ENCODE measurements around the gene PLA2G12B. TPM values are rescaled to one million over a fixed set of nuclear protein-coding genes. Genes with fewer than 3 reads are reported as not detected.

PLA2G12B gene
- total RNA-seq, 4 donors from 2014 or later = not detected

DNA sequence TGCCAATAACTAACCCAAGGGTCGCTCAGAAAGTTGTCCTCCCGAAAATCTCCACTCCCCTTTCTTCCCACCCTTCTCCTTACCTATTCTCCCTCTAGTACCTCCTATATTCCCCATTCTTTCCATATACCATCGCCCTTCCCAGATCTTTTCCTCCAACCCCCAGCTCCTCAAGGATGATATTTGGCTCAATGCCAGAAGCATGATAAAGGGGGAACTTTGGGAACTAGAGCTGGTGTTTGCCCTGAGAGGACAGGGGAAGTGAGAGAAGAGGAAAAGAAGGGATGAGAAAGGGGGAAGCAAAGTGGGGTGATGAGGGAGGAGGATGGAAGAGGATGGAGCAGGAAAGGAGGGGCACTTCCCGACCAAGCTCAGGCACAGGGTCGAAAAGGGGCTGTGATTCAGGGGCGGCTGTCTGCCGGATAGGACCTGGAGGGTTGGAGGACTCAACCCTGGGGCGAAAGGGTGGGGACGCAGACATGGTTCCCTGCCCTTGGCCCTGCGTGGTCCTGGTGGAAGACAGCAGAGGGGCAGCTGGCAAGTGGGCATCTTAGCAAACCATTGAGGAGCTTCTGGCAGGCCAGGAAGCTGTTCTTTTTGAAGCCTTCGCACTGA lies 59.3 kb downstream of the PLA2G12B start:
- DNase-seq (ENCODE audit: extremely low spot score) = no peak
- Histone ChIP-seq H3K36me3 (no peaks in the 10 kb centered on the region), H3K27ac (replicated peaks in 1 of 4) (no peak overlapping the region), H3K4me1 (no peaks in the 10 kb centered on the region), H3K27me3 (peaks cover 0 to 6% (median 0%) of the 10 kb centered on the region in 4 donors), H3K9me3 (no peaks in the 10 kb centered on the region), H3K4me3 (no peak overlapping the region)
- intact Hi-C loops (cut with DNase I) = no loop called here
- TF ChIP-seq POLR2A (IDR thresholded peaks at IDR 0.05; ENCODE audit: low read depth) = no peak
- TF ChIP-seq, protein P1, sequence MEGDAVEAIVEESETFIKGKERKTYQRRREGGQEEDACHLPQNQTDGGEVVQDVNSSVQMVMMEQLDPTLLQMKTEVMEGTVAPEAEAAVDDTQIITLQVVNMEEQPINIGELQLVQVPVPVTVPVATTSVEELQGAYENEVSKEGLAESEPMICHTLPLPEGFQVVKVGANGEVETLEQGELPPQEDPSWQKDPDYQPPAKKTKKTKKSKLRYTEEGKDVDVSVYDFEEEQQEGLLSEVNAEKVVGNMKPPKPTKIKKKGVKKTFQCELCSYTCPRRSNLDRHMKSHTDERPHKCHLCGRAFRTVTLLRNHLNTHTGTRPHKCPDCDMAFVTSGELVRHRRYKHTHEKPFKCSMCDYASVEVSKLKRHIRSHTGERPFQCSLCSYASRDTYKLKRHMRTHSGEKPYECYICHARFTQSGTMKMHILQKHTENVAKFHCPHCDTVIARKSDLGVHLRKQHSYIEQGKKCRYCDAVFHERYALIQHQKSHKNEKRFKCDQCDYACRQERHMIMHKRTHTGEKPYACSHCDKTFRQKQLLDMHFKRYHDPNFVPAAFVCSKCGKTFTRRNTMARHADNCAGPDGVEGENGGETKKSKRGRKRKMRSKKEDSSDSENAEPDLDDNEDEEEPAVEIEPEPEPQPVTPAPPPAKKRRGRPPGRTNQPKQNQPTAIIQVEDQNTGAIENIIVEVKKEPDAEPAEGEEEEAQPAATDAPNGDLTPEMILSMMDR (IDR thresholded peaks at IDR 0.05) = no peak
- TF ChIP-seq EP300 (IDR thresholded peaks at IDR 0.05) = no peak
- no peak for TF ChIP-seq POLR2AphosphoS5 (IDR thresholded peaks at IDR 0.05)
- 81% methylated on average over 11 of the region's 11 CpGs for WGBS

DNA sequence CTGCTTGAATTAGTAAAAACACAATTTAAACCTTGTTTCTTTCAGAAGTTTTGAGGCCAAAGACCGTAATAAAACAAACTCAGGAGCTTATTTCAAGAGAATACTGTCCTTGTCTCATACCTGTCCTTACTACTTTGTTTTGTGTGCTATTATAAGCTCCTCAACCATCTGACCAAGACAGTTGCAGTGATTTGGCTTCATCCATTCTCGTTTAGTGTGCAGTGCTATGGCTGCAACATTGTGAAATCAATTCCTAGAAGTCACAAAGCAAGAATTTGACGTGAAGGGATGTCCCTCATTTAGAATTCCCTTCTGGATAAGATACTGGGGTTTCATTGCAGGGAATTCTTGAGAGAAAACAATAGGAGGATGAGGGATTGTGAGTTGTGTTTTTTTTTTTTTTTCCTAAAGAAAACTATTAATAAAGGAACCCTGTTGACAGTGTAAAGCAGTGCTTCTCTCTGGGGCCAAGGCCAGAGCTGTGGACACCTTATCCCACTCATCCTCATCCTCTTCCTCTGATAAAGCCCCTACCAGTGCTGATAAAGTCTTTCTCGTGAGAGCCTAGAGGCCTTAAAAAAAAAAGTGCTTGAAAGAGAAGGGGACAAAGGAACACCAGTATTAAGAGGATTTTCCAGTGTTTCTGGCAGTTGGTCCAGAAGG lies 61.3 kb downstream of the PLA2G12B start, which contains the start of gene OIT3:
Gene OIT3, plus strand, starts transcription at position 604 of the 663 bp plus-strand sequence. CDS start 60 bp downstream, outside the sequence.
- 75% methylated on average over 4 of the region's 4 CpGs for WGBS
- H3K4me3 ChIP-seq = no peak within 1 kb of the TSS
- peaks cover 0 to 6% (median 0%) of the 10 kb centered on the region in 4 donors for H3K27me3 ChIP-seq
- no peak within 1 kb of the TSS for H3K27ac ChIP-seq (replicated peaks in 1 of 4)
- TF ChIP-seq, protein P1 (IDR thresholded peaks at IDR 0.05) = no peak
- no peak for TF ChIP-seq POLR2A (IDR thresholded peaks at IDR 0.05; ENCODE audit: low read depth)
- no peak for TF ChIP-seq POLR2AphosphoS5 (IDR thresholded peaks at IDR 0.05)
- TF ChIP-seq EP300 (IDR thresholded peaks at IDR 0.05) = no peak
- no peaks in the 10 kb centered on the region for H3K4me1 ChIP-seq
- no peaks in the 10 kb centered on the region for H3K9me3 ChIP-seq
- DNase-seq (ENCODE audit: extremely low spot score) = no peak
- H3K36me3 ChIP-seq = peaks cover 0 to 2% (median 0%) of the 10 kb centered on the region in 4 donors
- intact Hi-C loops (cut with DNase I) = no loop called here

DNA sequence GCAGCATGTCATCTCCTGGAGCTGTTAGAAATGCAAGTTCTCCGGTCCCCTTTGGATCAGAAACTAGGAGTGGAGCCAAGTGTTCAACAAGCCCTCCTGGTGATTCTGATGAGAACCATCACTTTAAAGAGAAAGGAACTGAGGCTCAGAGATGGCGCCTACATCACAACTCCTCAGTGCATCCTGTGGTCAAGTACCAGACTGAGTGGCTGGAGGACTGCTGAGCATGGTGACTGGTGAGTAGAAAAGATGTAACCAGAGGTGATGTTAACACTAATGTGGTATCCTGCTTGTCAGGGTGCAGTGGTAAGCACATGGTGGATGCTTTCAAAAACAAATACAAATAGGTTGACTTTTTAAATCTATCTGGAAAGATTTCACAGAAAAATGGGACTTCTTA lies 64.5 kb downstream of the PLA2G12B start:
- H3K27me3 ChIP-seq = no peaks in the 10 kb centered on the region
- peaks cover 0 to 24% (median 12%) of the 10 kb centered on the region in 4 donors for H3K36me3 ChIP-seq
- no peaks in the 10 kb centered on the region for H3K9me3 ChIP-seq
- peaks cover 0 to 3% (median 0%) of the 10 kb centered on the region in 4 donors for H3K4me1 ChIP-seq
- TF ChIP-seq, protein P1 (IDR thresholded peaks at IDR 0.05) = no peak
- TF ChIP-seq POLR2A (IDR thresholded peaks at IDR 0.05; ENCODE audit: low read depth) (no peak), EP300 (IDR thresholded peaks at IDR 0.05) (no peak), POLR2AphosphoS5 (IDR thresholded peaks at IDR 0.05) (no peak)
- DNase-seq (ENCODE audit: extremely low spot score) = no peak
- intact Hi-C loops (cut with DNase I) = no loop called here
- no peak overlapping the region for H3K27ac ChIP-seq (replicated peaks in 1 of 4)
- 94% methylated on average over 2 of the region's 2 CpGs for WGBS
- H3K4me3 ChIP-seq = no peak overlapping the region

DNA sequence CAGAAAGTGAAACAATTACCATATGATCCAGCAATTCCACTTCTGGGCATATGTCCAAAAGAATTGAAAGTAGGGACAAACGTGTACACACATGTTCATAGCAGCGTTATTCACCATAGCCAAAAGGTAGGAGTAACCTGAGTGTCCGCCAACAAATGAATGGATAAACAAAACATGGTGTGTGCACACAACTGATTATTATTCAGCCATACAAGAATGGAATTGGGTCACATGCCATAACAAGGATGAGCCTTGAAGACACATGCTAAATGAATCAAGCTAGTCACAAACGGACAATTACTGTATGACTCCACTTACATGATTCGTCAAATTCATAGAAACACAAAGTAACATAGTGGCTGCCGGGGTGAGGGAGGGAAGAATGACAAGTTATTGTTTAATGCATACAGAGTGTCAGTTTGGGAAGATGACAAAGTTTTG lies 65.2 kb downstream of the PLA2G12B start:
- Histone ChIP-seq H3K4me1 (peaks cover 0 to 3% (median 0%) of the 10 kb centered on the region in 4 donors), H3K9me3 (no peaks in the 10 kb centered on the region), H3K36me3 (peaks cover 0 to 29% (median 17%) of the 10 kb centered on the region in 4 donors), H3K27ac (replicated peaks in 1 of 4) (no peak overlapping the region), H3K27me3 (no peaks in the 10 kb centered on the region), H3K4me3 (no peak overlapping the region)
- TF ChIP-seq, protein P1 (IDR thresholded peaks at IDR 0.05) = no peak
- TF ChIP-seq POLR2A (IDR thresholded peaks at IDR 0.05; ENCODE audit: low read depth) (no peak), EP300 (IDR thresholded peaks at IDR 0.05) (no peak), POLR2AphosphoS5 (IDR thresholded peaks at IDR 0.05) (no peak)
- intact Hi-C loops (cut with DNase I) = no loop called here
- 44% methylated on average over 6 of the region's 6 CpGs for WGBS
- no peak for DNase-seq (ENCODE audit: extremely low spot score)

Measured in esophagus muscularis mucosa (tissue), 4 donors.